HG03442 (cell line): Measurements from ENCODE around the gene E2F4.

Source experiments
- ATAC-seq: cut with Tn5 transposase; IDR thresholded peaks from one replicate; pipeline ENCODE4 v1.9.1; 2021; ENCODE audit warnings: mild to moderate bottlenecking, moderate library complexity; ENCODE audit not compliant: unreplicated experiment

Gene E2F4

GRCh38 chr16:67191995-67192681, at the start of gene E2F4:
E2F4 (plus strand) TSS chr16:67192155; CDS start chr16:67192228, 73 bp downstream.
- ATAC-seq = peak; percentile 87

- no peak for ATAC-seq
These were observed 49.6 kb upstream of the E2F4 start for GRCh38 chr16:67142342-67142741.

- ATAC-seq = no peak
These were observed 47.0 kb upstream of the E2F4 start for GRCh38 chr16:67144943-67145342.

GRCh38 chr16:67145746-67146145, 46.2 kb upstream of the E2F4 start:
- ATAC-seq = no peak

GRCh38 chr16:67146523-67147357, 45.2 kb upstream of the E2F4 start:
- no peak for ATAC-seq

GRCh38 chr16:67147437-67148140, 44.4 kb upstream of the E2F4 start:
- no peak for ATAC-seq

- no peak for ATAC-seq
These were observed 43.7 kb upstream of the E2F4 start for GRCh38 chr16:67148221-67148620.

GRCh38 chr16:67148656-67149275, 43.2 kb upstream of the E2F4 start:
- ATAC-seq = no peak

GRCh38 chr16:67149276-67150046, 42.5 kb upstream of the E2F4 start:
- ATAC-seq = no peak

GRCh38 chr16:67150047-67150832, 41.7 kb upstream of the E2F4 start:
- ATAC-seq = peak; percentile 42

- peak; percentile 49 for ATAC-seq
These were observed 41.0 kb upstream of the E2F4 start, which contains the start of gene B3GNT9 for GRCh38 chr16:67150833-67151396. B3GNT9 (minus strand) TSS chr16:67150998; CDS start chr16:67150485, 513 bp downstream.

GRCh38 chr16:67151431-67152097, 40.4 kb upstream of the E2F4 start:
- no peak for ATAC-seq

- no peak for ATAC-seq
These were observed 37.2 kb upstream of the E2F4 start for GRCh38 chr16:67154578-67155294.

- no peak for ATAC-seq
These were observed 36.4 kb upstream of the E2F4 start for GRCh38 chr16:67155295-67156142.

GRCh38 chr16:67156143-67156844, 35.7 kb upstream of the E2F4 start:
- no peak for ATAC-seq

- ATAC-seq = no peak
These were observed 34.7 kb upstream of the E2F4 start for GRCh38 chr16:67157106-67157748.
